SH-SY5Y (cell line): Measurements from ENCODE around the gene GAPVD1.

Experiments used
- GATA2 ChIP-seq: IDR thresholded peaks from 2 replicates; pipeline ENCODE4 v1.6.1; 2011; ENCODE audit warnings: mild to moderate bottlenecking, low read depth, low read length
- GATA3 ChIP-seq: IDR thresholded peaks from 2 replicates; pipeline ENCODE4 v1.6.1; 2011; ENCODE audit warnings: low read depth, mild to moderate bottlenecking, low read length, moderate library complexity

- TF ChIP-seq GATA2 (no peak), GATA3 (no peak)
These were observed 75.6 kb downstream of the GAPVD1 start for GRCh38 chr9:125337236-125337635.
